Measurements from ENCODE around the gene GP5. TPM values are rescaled to one million over a fixed set of nuclear protein-coding genes. Genes with fewer than 3 reads are reported as not detected.

GP5 gene
- total RNA-seq, 1 experiment from 2014 or later, result 0.15 TPM

DNA sequence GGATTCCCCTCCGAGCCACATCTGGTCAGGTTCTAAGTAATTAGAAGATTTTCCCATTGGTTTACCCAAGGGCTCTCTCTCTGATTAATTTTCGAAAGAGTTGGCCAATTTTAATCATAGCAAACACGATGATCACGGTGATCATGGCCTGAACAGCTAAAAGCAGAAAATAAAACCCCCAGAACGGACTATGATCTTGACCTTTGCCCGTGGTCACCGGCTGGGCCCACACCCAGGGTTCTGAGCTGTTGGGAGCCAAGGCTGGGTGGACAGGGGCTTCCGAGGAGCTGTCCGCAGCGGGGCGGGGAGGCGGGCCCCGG lies 2.6 kb downstream of the GP5 start:
- Histone ChIP-seq H2AFZ (ENCODE audit: low read depth, low read length, poor library complexity, severe bottlenecking) (no peak overlapping the region), H3K9me3 (ENCODE audit: control insufficient read depth in 1 of 2, insufficient read depth in 1 of 2, low read depth in 1 of 2, low read length in 2 of 2) (peaks cover 0 to under 1% of the 10 kb centered on the region in 2 experiments; a peak in 1 of 4 replicates), H3K36me3 (ENCODE audit: control insufficient read depth in 1 of 2, insufficient read depth in 2 of 2, low read length in 2 of 2) (no peaks in the 10 kb centered on the region), H3K9ac (ENCODE audit: low read length) (no peak overlapping the region), H3K9me2 (ENCODE audit: insufficient read depth) (no peaks in the 10 kb centered on the region), H4K20me1 (ENCODE audit: insufficient read depth) (no peaks in the 10 kb centered on the region), H3K4me2 (ENCODE audit: low read length) (no peak overlapping the region), H3K27me3 (ENCODE audit: insufficient read depth, low read length) (no peaks in the 10 kb centered on the region), H3K4me1 (ENCODE audit: control insufficient read depth in 1 of 2, insufficient read depth in 2 of 2, low read length in 2 of 2) (no peaks in the 10 kb centered on the region), H3K79me2 (ENCODE audit: insufficient read depth, low read length) (no peaks in the 10 kb centered on the region), H3K27ac (ENCODE audit: low read depth, low read length) (no peak overlapping the region), H3K4me3 (replicated peaks in 1 of 2; ENCODE audit: low read depth in 1 of 2, low read length in 2 of 2) (no peak overlapping the region)
- RAD21 ChIA-PET (ENCODE audit: low non-redundant PET in 1 of 2, low total read pairs in 2 of 2, uncharacterized antibody in 2 of 2, unreplicated experiment in 2 of 2), result no interaction called here
- BruUV-seq (replicated peaks), result no TSS peak
- CTCF ChIA-PET, result no interaction called here
- no peak for DNase-seq (ENCODE audit: low read depth, low spot score)
- intact Hi-C loops (cut with micrococcal nuclease), result no loop called here
- POLR2A ChIA-PET, result no interaction called here
- ATAC-seq, result no peak
- no peak for TF ChIP-seq POLR2AphosphoS5 (IDR thresholded peaks at IDR 0.05; ENCODE audit: low read depth, low read length)

DNA sequence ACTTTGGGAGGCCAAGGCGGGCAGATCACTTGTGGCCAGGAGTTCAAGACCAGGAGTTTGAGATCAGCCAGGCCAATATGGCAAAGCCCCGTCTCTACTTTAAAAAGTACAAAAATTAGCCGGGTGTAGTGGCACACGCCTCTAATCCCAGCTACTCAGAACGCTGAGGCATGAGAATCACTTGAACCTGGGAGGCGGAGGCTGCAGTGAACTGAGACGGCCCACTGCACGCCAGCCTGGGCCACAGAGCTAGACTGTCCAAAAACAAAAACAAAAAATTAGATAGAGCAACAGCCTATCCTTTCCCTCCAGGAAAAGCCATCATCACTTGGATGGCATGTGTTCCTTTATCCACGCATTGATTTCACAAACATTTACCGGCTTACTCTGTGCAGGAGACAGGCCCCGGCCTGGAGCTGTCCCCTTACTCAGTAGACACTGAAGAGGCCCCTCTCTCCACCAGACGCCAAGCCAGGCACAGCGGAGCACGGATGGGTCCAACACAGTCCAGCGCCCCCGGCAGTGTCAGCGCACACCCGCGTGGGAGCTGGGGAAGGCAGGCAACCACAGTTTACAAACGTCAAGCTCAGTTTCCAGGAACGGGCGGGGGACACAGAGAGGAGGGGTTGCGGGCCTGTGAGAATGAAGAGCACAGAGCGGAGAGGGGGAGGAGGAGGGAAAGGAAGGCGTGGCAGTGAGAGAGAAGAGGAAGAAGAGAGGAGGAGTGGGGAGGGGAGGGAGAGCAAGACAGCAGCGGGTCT lies 3.1 kb downstream of the GP5 start:
- H3K36me3 ChIP-seq (ENCODE audit: control insufficient read depth in 1 of 2, insufficient read depth in 2 of 2, low read length in 2 of 2), result no peaks in the 10 kb centered on the region
- BruUV-seq (replicated peaks), result no TSS peak
- H3K9me3 ChIP-seq (ENCODE audit: control insufficient read depth in 1 of 2, insufficient read depth in 1 of 2, low read depth in 1 of 2, low read length in 2 of 2), result peaks cover 0 to 5% of the 10 kb centered on the region in 2 experiments; a peak in 2 of 4 replicates
- ATAC-seq (no peak), DNase-seq (ENCODE audit: low read depth, low spot score) (no peak)
- H3K27ac ChIP-seq (ENCODE audit: low read depth, low read length), result no peak overlapping the region
- CTCF ChIA-PET, result interaction anchor here (1.4 kb wide), 1 partner anchor 52 kb away, joined by 7 read pairs; no protein-coding TSS in a partner anchor
- intact Hi-C loops (cut with micrococcal nuclease), result no loop called here
- no peak overlapping the region for H3K4me2 ChIP-seq (ENCODE audit: low read length)
- no peaks in the 10 kb centered on the region for H3K27me3 ChIP-seq (ENCODE audit: insufficient read depth, low read length)
- POLR2A ChIA-PET, result no interaction called here
- no peaks in the 10 kb centered on the region for H4K20me1 ChIP-seq (ENCODE audit: insufficient read depth)
- H2AFZ ChIP-seq (ENCODE audit: low read depth, low read length, poor library complexity, severe bottlenecking), result no peak overlapping the region
- no peaks in the 10 kb centered on the region for H3K9me2 ChIP-seq (ENCODE audit: insufficient read depth)
- H3K4me1 ChIP-seq (ENCODE audit: control insufficient read depth in 1 of 2, insufficient read depth in 2 of 2, low read length in 2 of 2), result no peaks in the 10 kb centered on the region
- no peak overlapping the region for H3K4me3 ChIP-seq (replicated peaks in 1 of 2; ENCODE audit: low read depth in 1 of 2, low read length in 2 of 2)
- no peaks in the 10 kb centered on the region for H3K79me2 ChIP-seq (ENCODE audit: insufficient read depth, low read length)
- H3K9ac ChIP-seq (ENCODE audit: low read length), result no peak overlapping the region
- RAD21 ChIA-PET (ENCODE audit: low non-redundant PET in 1 of 2, low total read pairs in 2 of 2, uncharacterized antibody in 2 of 2, unreplicated experiment in 2 of 2), result no interaction called here
- TF ChIP-seq EZH2phosphoT487 (IDR thresholded peaks at IDR 0.05; ENCODE audit: borderline replicate concordance) (no peak), EZH2 (IDR thresholded peaks at IDR 0.05) (no peak), RAD21 (IDR thresholded peaks at IDR 0.05; ENCODE audit: low read depth) (no peak), ZFX (IDR thresholded peaks at IDR 0.05) (no peak), JUND (IDR thresholded peaks at IDR 0.05) (no peak), TCF7L2 (IDR thresholded peaks at IDR 0.05; ENCODE audit: borderline replicate concordance, extremely low read depth, insufficient read depth, insufficient read length) (no peak), SIN3A (IDR thresholded peaks at IDR 0.05; ENCODE audit: low read depth) (no peak), SRF (IDR thresholded peaks at IDR 0.05; ENCODE audit: low read depth) (no peak), SP1 (IDR thresholded peaks at IDR 0.05; ENCODE audit: low read depth) (no peak), ZNF274 (IDR thresholded peaks at IDR 0.05; ENCODE audit: low read depth, low read length) (no peak), POLR2A (IDR thresholded peaks at IDR 0.05; ENCODE audit: borderline replicate concordance, extremely low read depth, insufficient read depth, insufficient read length) (no peak)
- TF ChIP-seq, protein P1, sequence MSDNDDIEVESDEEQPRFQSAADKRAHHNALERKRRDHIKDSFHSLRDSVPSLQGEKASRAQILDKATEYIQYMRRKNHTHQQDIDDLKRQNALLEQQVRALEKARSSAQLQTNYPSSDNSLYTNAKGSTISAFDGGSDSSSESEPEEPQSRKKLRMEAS (IDR thresholded peaks at IDR 0.05), result no peak
- TF ChIP-seq, protein P2, sequence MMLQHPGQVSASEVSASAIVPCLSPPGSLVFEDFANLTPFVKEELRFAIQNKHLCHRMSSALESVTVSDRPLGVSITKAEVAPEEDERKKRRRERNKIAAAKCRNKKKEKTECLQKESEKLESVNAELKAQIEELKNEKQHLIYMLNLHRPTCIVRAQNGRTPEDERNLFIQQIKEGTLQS (IDR thresholded peaks at IDR 0.05), result no peak
- TF ChIP-seq, protein P3, sequence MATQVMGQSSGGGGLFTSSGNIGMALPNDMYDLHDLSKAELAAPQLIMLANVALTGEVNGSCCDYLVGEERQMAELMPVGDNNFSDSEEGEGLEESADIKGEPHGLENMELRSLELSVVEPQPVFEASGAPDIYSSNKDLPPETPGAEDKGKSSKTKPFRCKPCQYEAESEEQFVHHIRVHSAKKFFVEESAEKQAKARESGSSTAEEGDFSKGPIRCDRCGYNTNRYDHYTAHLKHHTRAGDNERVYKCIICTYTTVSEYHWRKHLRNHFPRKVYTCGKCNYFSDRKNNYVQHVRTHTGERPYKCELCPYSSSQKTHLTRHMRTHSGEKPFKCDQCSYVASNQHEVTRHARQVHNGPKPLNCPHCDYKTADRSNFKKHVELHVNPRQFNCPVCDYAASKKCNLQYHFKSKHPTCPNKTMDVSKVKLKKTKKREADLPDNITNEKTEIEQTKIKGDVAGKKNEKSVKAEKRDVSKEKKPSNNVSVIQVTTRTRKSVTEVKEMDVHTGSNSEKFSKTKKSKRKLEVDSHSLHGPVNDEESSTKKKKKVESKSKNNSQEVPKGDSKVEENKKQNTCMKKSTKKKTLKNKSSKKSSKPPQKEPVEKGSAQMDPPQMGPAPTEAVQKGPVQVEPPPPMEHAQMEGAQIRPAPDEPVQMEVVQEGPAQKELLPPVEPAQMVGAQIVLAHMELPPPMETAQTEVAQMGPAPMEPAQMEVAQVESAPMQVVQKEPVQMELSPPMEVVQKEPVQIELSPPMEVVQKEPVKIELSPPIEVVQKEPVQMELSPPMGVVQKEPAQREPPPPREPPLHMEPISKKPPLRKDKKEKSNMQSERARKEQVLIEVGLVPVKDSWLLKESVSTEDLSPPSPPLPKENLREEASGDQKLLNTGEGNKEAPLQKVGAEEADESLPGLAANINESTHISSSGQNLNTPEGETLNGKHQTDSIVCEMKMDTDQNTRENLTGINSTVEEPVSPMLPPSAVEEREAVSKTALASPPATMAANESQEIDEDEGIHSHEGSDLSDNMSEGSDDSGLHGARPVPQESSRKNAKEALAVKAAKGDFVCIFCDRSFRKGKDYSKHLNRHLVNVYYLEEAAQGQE (IDR thresholded peaks at IDR 0.05; ENCODE audit: low read depth), result no peak
- TF ChIP-seq, protein P4, sequence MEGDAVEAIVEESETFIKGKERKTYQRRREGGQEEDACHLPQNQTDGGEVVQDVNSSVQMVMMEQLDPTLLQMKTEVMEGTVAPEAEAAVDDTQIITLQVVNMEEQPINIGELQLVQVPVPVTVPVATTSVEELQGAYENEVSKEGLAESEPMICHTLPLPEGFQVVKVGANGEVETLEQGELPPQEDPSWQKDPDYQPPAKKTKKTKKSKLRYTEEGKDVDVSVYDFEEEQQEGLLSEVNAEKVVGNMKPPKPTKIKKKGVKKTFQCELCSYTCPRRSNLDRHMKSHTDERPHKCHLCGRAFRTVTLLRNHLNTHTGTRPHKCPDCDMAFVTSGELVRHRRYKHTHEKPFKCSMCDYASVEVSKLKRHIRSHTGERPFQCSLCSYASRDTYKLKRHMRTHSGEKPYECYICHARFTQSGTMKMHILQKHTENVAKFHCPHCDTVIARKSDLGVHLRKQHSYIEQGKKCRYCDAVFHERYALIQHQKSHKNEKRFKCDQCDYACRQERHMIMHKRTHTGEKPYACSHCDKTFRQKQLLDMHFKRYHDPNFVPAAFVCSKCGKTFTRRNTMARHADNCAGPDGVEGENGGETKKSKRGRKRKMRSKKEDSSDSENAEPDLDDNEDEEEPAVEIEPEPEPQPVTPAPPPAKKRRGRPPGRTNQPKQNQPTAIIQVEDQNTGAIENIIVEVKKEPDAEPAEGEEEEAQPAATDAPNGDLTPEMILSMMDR (IDR thresholded peaks at IDR 0.05 in 2 of 3, conservative IDR thresholded peaks at IDR 0.05 in 1 of 3; ENCODE audit: borderline replicate concordance in 1 of 3, insufficient read depth in 1 of 3, low read depth in 2 of 3, low read length in 2 of 3), result no peak
